Prostate gland (tissue), 2 donors: Measurements from ENCODE around the gene RGS19. TPM values are rescaled to one million over a fixed set of nuclear protein-coding genes. Genes with fewer than 3 reads are reported as not detected.

Experiments
- DNase-seq: peaks from one replicate; pipeline ENCODE4 v3.0.0-alpha.2; 2019; ENCODE audit warnings: low spot score
- H3K27ac ChIP-seq, 2 donors: fragments of 200-600 bp; sonication (generic); 2 replicates each; pipeline ENCODE4 v1.5.1; 2017 to 2019
- H3K27me3 ChIP-seq: fragments of 200-600 bp; sonication (generic); replicated peaks from 2 replicates; pipeline ENCODE4 v1.5.1; 2019; ENCODE audit not compliant: insufficient read depth
- H3K36me3 ChIP-seq, 2 donors: fragments of 200-600 bp; sonication (generic); 1 replicate in 1 of 2; 2 replicates in 1 of 2; pipeline versions ENCODE4 v1.5.1 to v1.8.1; 2017 to 2019
- H3K4me1 ChIP-seq: fragments of 200-600 bp; sonication (generic); replicated peaks from 2 replicates; pipeline ENCODE4 v1.5.1; 2019
- H3K4me3 ChIP-seq, 2 donors: fragments of 200-600 bp; sonication (generic); 2 replicates each; pipeline ENCODE4 v1.5.1; 2017 to 2019
- H3K9me3 ChIP-seq: fragments of 200-600 bp; sonication (generic); 2 replicates; pipeline ENCODE4 v1.5.1; 2017
- POLR2A ChIP-seq: fragments of 450-650 bp; IDR thresholded peaks from one replicate; pipeline ENCODE4 v1.6.1; 2016; ENCODE audit warnings: antibody characterized with exemption, mild to moderate bottlenecking
- POLR2AphosphoS5 ChIP-seq: sonication (generic); formaldehyde crosslinking; IDR thresholded peaks from one replicate; pipeline ENCODE4 v1.6.1; 2017; ENCODE audit warnings: antibody characterized with exemption
- WGBS: methylation state at CpG from one replicate; pipeline ENCODE4 v1.1.5; 2018; 5-methylcytosine and 5-hydroxymethylcytosine counted together
- intact Hi-C: fragments of 100-400 bp; cut with DNase I; formaldehyde crosslinking; loops from one replicate; pipeline ENCODE4 v1.14.2; 2022
- total RNA-seq, 2 donors: library from RNA; depleted of rRNA; stranded (reverse); fragments of >200 nt; gene quantifications; one replicate each; pipeline ENCODE4 v1.1.0, GENCODE V29; 2016
- TF ChIP-seq, protein P1 (sequence below), 4 experiments: fragments of 200-600 bp in 2 of 4; fragments of 450-650 bp in 2 of 4; sonication (generic) in 2 of 4; IDR thresholded peaks; 1 replicate in 3 of 4; 2 replicates in 1 of 4; pipeline ENCODE4 v1.5.1; 2016 to 2019; ENCODE audit warnings: antibody characterized with exemption in 4 of 4, mild to moderate bottlenecking in 2 of 4, moderate library complexity in 2 of 4

Gene RGS19
- total RNA-seq, 2 donors from 2014 or later: 13.3 to 15.1 TPM

DNA sequence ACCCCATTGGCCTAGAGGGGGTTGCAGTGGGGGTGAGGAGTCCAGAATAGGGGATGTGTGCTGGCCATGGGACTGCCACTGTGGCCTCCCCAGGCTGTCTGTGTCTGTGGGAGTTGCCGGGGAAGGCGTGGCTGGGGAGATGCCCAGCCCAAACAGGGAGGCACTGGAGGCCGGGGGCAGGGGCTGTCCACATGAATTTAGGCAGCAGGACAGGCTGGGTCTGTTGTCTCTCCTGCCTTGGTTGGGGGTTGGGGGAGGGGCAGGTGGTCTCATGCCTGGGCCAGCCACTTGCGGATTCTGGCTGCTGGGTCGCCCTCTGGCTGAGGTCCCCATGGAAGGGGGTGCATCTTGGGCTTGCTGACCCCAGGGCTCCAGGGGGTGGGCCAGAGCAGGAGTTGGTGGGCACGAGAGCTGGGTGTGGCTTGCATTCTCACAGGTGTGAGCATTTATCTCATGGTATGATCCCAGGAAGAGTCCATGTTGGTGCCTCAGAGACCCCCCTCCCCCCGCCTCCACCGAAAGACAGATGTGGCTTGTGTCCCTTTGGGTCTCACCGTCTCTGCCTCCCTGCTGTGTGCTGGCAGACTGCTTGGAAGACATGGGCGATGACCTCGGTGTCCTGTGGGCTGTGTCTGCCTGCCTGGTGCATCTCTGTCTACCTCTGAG is 33.8 kb downstream of the RGS19 start:
- H3K27me3 ChIP-seq: peaks cover 8% of the 10 kb centered on the region
- 62% methylated on average over 11 of the region's 11 CpGs for WGBS
- no peak overlapping the region for H3K27ac ChIP-seq
- no peak overlapping the region for H3K4me3 ChIP-seq
- no peaks in the 10 kb centered on the region for H3K9me3 ChIP-seq
- peaks cover 3% of the 10 kb centered on the region for H3K4me1 ChIP-seq
- no peak for TF ChIP-seq POLR2AphosphoS5
- no peak for TF ChIP-seq POLR2A
- TF ChIP-seq, protein P1, sequence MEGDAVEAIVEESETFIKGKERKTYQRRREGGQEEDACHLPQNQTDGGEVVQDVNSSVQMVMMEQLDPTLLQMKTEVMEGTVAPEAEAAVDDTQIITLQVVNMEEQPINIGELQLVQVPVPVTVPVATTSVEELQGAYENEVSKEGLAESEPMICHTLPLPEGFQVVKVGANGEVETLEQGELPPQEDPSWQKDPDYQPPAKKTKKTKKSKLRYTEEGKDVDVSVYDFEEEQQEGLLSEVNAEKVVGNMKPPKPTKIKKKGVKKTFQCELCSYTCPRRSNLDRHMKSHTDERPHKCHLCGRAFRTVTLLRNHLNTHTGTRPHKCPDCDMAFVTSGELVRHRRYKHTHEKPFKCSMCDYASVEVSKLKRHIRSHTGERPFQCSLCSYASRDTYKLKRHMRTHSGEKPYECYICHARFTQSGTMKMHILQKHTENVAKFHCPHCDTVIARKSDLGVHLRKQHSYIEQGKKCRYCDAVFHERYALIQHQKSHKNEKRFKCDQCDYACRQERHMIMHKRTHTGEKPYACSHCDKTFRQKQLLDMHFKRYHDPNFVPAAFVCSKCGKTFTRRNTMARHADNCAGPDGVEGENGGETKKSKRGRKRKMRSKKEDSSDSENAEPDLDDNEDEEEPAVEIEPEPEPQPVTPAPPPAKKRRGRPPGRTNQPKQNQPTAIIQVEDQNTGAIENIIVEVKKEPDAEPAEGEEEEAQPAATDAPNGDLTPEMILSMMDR (IDR thresholded peaks at IDR 0.05): no peak
- H3K36me3 ChIP-seq: no peaks in the 10 kb centered on the region
- no peak for DNase-seq
- intact Hi-C loops: no loop called here

DNA sequence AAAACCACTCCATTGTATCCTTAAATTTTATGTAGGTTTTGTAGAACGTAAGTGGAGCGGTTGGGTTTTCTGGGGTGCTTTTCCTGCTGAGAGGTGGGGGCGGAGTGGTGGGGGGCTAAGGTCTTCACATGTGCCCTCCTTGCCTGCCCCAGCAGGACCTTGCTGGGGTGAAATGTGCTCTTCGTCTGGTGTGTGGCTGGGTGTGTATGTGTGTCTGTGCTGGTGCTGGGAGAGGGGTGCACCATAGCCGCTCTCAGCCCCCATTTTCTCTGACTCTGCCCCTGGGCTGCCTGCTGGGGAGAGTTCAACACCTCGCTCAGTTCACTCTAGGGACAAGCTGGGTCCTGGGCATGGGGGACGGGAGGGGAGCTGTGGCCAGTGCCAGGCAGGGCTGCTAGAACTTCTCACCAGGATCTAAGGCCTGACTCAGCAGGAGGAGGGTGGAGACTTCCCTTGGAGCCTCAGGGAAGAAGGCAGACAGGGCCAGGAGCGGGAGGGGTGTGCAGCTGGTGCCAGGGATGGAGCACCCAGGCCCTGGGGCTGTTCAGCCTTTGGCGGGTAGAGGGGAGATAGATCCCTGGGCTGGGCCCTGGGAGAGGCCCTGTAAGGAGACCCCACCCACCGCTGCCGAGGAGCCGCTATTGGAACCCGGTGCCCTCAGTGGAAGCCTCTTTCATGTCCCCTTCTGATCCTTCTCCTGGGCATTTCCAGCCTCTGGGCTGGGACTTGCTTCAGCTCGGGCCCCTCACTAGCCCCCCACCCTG is 34.7 kb downstream of the RGS19 start:
- intact Hi-C loops: no loop called here
- peaks cover 3% of the 10 kb centered on the region for H3K27me3 ChIP-seq
- H3K27ac ChIP-seq: no peak overlapping the region
- H3K4me3 ChIP-seq: no peak overlapping the region
- peaks cover 3% of the 10 kb centered on the region for H3K4me1 ChIP-seq
- no peaks in the 10 kb centered on the region for H3K36me3 ChIP-seq
- DNase-seq: no peak
- 57% methylated on average over 10 of the region's 14 CpGs for WGBS
- H3K9me3 ChIP-seq: no peaks in the 10 kb centered on the region
- TF ChIP-seq POLR2AphosphoS5: no peak

DNA sequence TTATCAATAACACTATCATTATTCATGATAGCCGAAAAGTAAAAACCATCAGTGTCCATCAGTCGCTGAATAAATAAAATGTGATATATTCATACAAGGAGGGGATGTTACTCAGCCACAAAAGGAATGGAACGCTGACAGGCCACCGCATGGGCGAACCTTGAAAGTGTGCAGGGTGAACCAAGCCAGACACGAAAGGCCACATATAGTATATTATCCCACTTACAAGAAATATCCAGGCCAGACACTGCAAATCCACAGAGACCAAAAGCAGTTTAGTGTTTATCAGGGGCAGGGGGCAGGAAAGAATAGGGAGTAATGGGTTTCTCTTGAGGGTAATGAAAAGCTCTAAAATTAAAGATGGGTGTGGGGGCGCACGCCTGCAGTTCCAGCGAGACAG is 35.5 kb downstream of the RGS19 start:
- Histone ChIP-seq H3K9me3 (no peaks in the 10 kb centered on the region), H3K36me3 (no peaks in the 10 kb centered on the region), H3K4me3 (no peak overlapping the region), H3K27ac (no peak overlapping the region), H3K27me3 (peaks cover 3% of the 10 kb centered on the region), H3K4me1 (peaks cover 3% of the 10 kb centered on the region)
- no peak for DNase-seq
- WGBS: 88% methylated on average over 9 of the region's 9 CpGs
- intact Hi-C loops: no loop called here
- no peak for TF ChIP-seq POLR2AphosphoS5
- TF ChIP-seq, protein P1 (IDR thresholded peaks at IDR 0.05): no peak
- no peak for TF ChIP-seq POLR2A

DNA sequence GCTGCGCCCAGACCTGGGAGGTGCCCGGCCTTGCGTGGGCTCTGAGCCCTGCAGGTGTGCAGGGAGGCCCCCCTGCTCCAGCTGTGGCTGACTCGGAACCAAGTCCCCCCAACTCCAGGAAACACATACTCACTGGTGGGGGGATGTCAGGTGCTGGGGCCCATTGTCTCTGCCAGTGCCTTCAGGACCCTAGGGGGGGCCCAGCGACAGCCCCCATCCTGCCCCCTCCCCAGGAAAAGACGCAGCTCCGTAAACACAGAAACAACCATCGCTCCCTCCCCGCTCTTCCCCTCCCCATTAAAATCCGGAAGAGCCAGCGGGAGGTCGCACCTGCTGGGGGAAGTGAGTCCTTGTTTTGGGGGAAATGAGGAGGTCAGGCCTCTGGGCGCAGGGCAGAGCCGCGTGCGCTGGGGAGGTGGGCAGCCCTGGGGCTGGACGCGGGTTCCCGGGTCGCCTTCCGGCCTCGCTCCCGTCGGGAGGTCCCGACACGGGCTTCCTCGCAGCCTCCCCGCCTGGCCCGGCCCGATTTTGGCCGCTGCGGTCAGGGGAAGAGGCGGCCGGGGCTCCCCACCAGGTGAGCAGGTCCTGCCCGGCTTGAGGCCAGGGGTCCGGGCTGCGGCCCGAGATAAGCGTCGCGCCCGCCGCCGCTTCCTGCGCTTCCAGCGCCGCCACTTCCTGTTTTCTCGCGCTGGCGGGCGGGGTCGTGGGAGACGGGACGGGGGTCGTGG is 37.1 kb downstream of the RGS19 start:
- no peaks in the 10 kb centered on the region for H3K27me3 ChIP-seq
- H3K4me1 ChIP-seq: peaks cover 3% of the 10 kb centered on the region
- peak overlapping the region; percentile 25 to 39 for H3K4me3 ChIP-seq
- no peak for DNase-seq
- 3% methylated on average over 35 of the region's 55 CpGs for WGBS
- no peak for TF ChIP-seq POLR2A
- TF ChIP-seq, protein P1 (IDR thresholded peaks at IDR 0.05): no peak
- no peak for TF ChIP-seq POLR2AphosphoS5
- H3K27ac ChIP-seq: peak overlapping the region in 1 of 2 donors; percentile 14
- no peaks in the 10 kb centered on the region for H3K9me3 ChIP-seq
- intact Hi-C loops: no loop called here
- no peaks in the 10 kb centered on the region for H3K36me3 ChIP-seq

DNA sequence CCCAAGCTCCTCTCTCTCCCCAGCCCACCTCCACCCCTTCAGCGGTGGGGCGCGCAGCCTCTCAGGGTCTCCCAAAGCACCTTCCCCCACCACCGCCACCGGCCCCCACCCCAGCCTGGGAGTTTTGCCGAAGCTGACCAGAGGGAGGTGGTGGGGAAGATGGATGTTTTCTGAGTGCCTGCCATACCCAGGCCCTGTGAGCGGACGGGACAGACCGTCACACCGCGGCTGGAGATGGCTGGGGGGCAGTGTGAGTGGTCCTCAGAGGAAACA is 37.6 kb downstream of the RGS19 start:
- peak overlapping the region in 1 of 2 donors; percentile 14 for H3K27ac ChIP-seq
- intact Hi-C loops: no loop called here
- no peaks in the 10 kb centered on the region for H3K36me3 ChIP-seq
- H3K4me1 ChIP-seq: peaks cover 3% of the 10 kb centered on the region
- no peak for DNase-seq
- peak overlapping the region in 1 of 2 donors; percentile 39 for H3K4me3 ChIP-seq
- 22% methylated on average over 11 of the region's 11 CpGs for WGBS
- H3K9me3 ChIP-seq: no peaks in the 10 kb centered on the region
- H3K27me3 ChIP-seq: no peaks in the 10 kb centered on the region
- TF ChIP-seq POLR2A: no peak
- TF ChIP-seq, protein P1 (IDR thresholded peaks at IDR 0.05): no peak
- TF ChIP-seq POLR2AphosphoS5: no peak
